A673 (cell line): ENCODE data around the gene PCBP2.

Experiments
- EZH2 ChIP-seq: fragments of 200-600 bp; sonication (generic); IDR thresholded peaks from 2 replicates; pipeline ENCODE4 v1.6.1; 2017; ENCODE audit warnings: borderline replicate concordance, low read depth, mild to moderate bottlenecking, mixed read lengths, antibody characterized with exemption, low read length; ENCODE audit not compliant: poor library complexity, severe bottlenecking
- TF ChIP-seq, protein P1 (sequence below): fragments of 300-800, 200-600 bp; sonication (generic); conservative IDR thresholded peaks from 2 replicates; pipeline ENCODE4 v1.5.1; 2017; ENCODE audit warnings: low read depth, mild to moderate bottlenecking, antibody characterized with exemption, low read length, moderate library complexity, mixed read lengths

DNA sequence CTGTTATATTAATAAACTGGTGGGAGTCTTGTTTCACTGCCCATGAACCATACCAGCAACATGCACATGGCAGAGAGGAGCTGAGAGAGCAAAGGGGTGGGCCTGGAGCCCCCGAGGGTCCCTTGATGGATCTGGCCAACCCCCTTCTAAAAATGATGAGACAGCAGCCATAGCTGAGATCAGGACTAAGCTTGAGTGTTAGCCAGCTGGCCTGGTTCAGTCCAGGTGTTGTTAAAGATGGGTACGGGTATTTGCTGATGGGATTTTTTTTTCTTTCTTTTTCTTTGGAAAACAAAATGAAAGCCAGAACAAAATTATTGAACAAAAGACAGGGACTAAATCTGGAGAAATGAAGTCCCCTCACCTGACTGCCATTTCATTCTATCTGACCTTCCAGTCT lies 16.0 kb downstream of the PCBP2 start:
- TF ChIP-seq, protein P1, sequence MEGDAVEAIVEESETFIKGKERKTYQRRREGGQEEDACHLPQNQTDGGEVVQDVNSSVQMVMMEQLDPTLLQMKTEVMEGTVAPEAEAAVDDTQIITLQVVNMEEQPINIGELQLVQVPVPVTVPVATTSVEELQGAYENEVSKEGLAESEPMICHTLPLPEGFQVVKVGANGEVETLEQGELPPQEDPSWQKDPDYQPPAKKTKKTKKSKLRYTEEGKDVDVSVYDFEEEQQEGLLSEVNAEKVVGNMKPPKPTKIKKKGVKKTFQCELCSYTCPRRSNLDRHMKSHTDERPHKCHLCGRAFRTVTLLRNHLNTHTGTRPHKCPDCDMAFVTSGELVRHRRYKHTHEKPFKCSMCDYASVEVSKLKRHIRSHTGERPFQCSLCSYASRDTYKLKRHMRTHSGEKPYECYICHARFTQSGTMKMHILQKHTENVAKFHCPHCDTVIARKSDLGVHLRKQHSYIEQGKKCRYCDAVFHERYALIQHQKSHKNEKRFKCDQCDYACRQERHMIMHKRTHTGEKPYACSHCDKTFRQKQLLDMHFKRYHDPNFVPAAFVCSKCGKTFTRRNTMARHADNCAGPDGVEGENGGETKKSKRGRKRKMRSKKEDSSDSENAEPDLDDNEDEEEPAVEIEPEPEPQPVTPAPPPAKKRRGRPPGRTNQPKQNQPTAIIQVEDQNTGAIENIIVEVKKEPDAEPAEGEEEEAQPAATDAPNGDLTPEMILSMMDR: no peak
- TF ChIP-seq EZH2: no peak
